KMS-11 (cell line): ENCODE measurements around the gene SNX12.

Source experiments
- H2AFZ ChIP-seq: fragments of 200-600 bp; sonication (generic); 2 replicates; pipeline ENCODE4 v1.6.1; 2016; ENCODE audit warnings: antibody characterized with exemption, mixed run types, low read depth
- H3K27ac ChIP-seq: fragments of 200-600 bp; sonication (generic); 2 replicates; pipeline ENCODE4 v1.6.1; 2016; ENCODE audit warnings: mild to moderate bottlenecking, mixed run types
- H3K27me3 ChIP-seq: fragments of 200-600 bp; sonication (generic); 2 replicates; pipeline ENCODE4 v1.6.1; 2017; ENCODE audit warnings: mild to moderate bottlenecking, low read depth, mixed run types, moderate library complexity; ENCODE audit not compliant: insufficient read depth
- H3K36me3 ChIP-seq: fragments of 200-600 bp; sonication (generic); 2 replicates; pipeline ENCODE4 v1.6.1; 2017; ENCODE audit warnings: mild to moderate bottlenecking, mixed run types; ENCODE audit not compliant: insufficient read depth
- H3K4me1 ChIP-seq: fragments of 200-600 bp; sonication (generic); 2 replicates; pipeline ENCODE4 v1.6.1; 2016; ENCODE audit warnings: mild to moderate bottlenecking, low read depth, mixed run types; ENCODE audit not compliant: poor library complexity, severe bottlenecking
- H3K4me2 ChIP-seq: fragments of 200-600 bp; sonication (generic); 2 replicates; pipeline ENCODE4 v1.7.0; 2016; ENCODE audit warnings: mild to moderate bottlenecking, mixed run types
- H3K4me3 ChIP-seq: fragments of 200-600 bp; sonication (generic); IDR thresholded peaks from 2 replicates; pipeline ENCODE4 v1.6.1; 2017; ENCODE audit warnings: low read depth, low read length, mixed read lengths; ENCODE audit not compliant: insufficient read depth
- H3K79me2 ChIP-seq: fragments of 200-600 bp; sonication (generic); 2 replicates; pipeline ENCODE4 v1.6.1; 2016; ENCODE audit warnings: low read depth, mixed run types; ENCODE audit not compliant: insufficient read depth
- H3K9ac ChIP-seq: fragments of 200-600 bp; sonication (generic); 2 replicates; pipeline ENCODE4 v1.6.1; 2016; ENCODE audit warnings: mild to moderate bottlenecking, mixed run types
- H4K20me1 ChIP-seq: fragments of 200-600 bp; sonication (generic); 2 replicates; pipeline ENCODE4 v1.6.1; 2016; ENCODE audit warnings: mild to moderate bottlenecking, mixed run types; ENCODE audit not compliant: insufficient read depth
- TF ChIP-seq, protein P1 (sequence below): fragments of 200-600 bp; sonication (generic); conservative IDR thresholded peaks from 2 replicates; pipeline ENCODE4 v1.6.1; 2017; ENCODE audit warnings: low read depth, mild to moderate bottlenecking, antibody characterized with exemption, low read length, moderate library complexity, mixed read lengths

Gene SNX12

DNA sequence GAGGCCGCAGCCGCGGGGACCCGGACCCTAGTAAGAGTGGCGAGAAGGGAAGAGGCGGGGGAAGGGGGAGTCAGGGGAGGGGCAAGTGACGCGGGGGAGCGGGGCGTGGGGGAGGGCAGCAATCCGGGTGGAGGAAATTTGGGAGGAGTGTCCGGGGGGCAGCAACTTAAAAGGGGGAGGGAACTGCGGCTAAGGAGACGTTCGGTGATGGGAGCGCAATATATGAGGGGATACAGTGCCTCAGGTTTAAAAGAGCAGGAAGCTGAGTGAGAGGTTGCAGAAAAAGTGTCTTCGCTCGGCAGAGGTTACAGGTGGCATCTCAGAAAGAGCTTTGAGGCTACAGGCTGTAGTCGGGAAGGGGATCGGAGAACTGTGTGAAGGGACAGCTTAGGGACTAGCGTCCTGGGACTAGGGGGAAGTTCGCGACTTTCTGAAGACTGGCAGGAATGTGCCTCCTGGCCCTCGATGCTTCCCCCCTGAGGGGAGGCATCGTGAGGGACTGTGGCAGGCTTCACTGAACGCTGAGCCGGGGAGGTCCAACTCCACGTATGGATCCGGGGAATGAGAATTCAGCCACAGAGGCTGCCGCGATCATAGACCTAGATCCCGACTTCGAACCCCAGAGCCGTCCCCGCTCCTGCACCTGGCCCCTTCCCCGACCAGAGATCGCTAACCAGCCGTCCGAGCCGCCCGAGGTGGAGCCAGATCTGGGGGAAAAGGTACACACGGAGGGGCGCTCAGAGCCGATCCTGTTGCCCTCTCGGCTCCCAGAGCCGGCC lies 28.0 kb upstream of the SNX12 start:
- H3K27ac ChIP-seq = no peak overlapping the region
- H3K4me2 ChIP-seq = peak overlapping the region; percentile 63
- TF ChIP-seq, protein P1, sequence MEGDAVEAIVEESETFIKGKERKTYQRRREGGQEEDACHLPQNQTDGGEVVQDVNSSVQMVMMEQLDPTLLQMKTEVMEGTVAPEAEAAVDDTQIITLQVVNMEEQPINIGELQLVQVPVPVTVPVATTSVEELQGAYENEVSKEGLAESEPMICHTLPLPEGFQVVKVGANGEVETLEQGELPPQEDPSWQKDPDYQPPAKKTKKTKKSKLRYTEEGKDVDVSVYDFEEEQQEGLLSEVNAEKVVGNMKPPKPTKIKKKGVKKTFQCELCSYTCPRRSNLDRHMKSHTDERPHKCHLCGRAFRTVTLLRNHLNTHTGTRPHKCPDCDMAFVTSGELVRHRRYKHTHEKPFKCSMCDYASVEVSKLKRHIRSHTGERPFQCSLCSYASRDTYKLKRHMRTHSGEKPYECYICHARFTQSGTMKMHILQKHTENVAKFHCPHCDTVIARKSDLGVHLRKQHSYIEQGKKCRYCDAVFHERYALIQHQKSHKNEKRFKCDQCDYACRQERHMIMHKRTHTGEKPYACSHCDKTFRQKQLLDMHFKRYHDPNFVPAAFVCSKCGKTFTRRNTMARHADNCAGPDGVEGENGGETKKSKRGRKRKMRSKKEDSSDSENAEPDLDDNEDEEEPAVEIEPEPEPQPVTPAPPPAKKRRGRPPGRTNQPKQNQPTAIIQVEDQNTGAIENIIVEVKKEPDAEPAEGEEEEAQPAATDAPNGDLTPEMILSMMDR = no peak
- H3K9ac ChIP-seq = peak overlapping the region; percentile 64; the same call in 1 of the 2 replicates
- H3K79me2 ChIP-seq = no peaks in the 10 kb centered on the region
- H4K20me1 ChIP-seq = no peaks in the 10 kb centered on the region
- H3K4me1 ChIP-seq = peaks cover 18% of the 10 kb centered on the region
- no peaks in the 10 kb centered on the region for H3K36me3 ChIP-seq
- peak overlapping the region; percentile 69 for H2AFZ ChIP-seq
- H3K27me3 ChIP-seq = no peaks in the 10 kb centered on the region
- no peak overlapping the region for H3K4me3 ChIP-seq

DNA sequence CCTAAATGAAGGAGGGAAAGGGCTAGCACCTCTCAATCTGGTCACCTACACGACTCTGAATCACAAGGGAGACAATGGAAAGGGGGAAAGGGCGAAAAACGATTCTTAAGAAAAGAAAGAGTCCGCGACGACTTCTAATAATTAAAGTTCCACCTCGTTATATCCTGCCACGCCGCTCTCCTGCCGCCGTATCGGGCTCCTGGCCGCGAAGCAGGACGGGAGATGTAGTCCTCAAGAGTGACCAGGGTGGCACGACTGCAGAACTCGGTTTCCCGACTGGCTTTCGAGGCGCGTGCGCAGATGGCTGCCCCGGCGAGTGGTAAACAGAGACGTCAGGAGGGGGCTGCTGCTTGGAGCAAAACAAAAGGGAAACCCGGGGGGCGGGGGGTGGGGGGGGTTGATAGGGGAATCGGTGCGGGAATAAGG lies 27.4 kb upstream of the SNX12 start, which contains the start of gene FOXO4:
Gene FOXO4 (plus strand): TSS at position 297 of the 426 bp plus-strand sequence. CDS start 678 bp downstream, outside the sequence.
- Histone ChIP-seq H3K27me3 (no peaks in the 10 kb centered on the region), H3K27ac (no peak within 1 kb of the TSS), H3K79me2 (no peaks in the 10 kb centered on the region), H2AFZ (peak within 1 kb of the TSS; percentile 88), H3K4me2 (peak within 1 kb of the TSS; percentile 78), H3K4me3 (no peak within 1 kb of the TSS), H3K9ac (peak within 1 kb of the TSS; percentile 64; the same call in 1 of the 2 replicates), H3K36me3 (no peaks in the 10 kb centered on the region), H4K20me1 (no peaks in the 10 kb centered on the region), H3K4me1 (peaks cover 18% of the 10 kb centered on the region)
- TF ChIP-seq, protein P1 = no peak

DNA sequence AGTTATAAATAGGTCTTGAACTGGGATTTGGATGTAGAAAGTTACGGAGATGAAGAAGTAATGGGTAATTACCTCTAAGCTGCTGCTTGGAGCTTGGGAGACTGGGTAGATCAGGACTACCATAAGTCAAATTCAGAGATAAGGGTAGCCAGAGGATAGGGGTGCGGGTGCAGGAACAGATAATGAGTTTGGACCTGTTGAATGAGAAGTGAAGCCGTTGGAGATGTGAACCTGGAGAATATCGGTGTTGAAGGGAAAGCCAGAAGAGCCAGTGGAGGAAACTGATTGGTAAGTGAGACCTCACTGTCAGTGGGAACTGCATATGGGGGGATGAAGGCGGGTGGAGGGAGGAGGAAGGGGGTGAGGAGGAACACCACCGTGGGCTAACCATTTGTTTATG lies 26.9 kb upstream of the SNX12 start:
- Histone ChIP-seq H3K4me3 (no peak overlapping the region), H2AFZ (peak overlapping the region; percentile 88), H3K27me3 (no peaks in the 10 kb centered on the region), H3K36me3 (no peaks in the 10 kb centered on the region), H3K79me2 (no peaks in the 10 kb centered on the region), H3K4me1 (peaks cover 18% of the 10 kb centered on the region), H3K4me2 (peak overlapping the region; percentile 78), H3K9ac (peak overlapping the region; percentile 64; the same call in 1 of the 2 replicates), H4K20me1 (no peaks in the 10 kb centered on the region), H3K27ac (no peak overlapping the region)
- TF ChIP-seq, protein P1 = no peak

DNA sequence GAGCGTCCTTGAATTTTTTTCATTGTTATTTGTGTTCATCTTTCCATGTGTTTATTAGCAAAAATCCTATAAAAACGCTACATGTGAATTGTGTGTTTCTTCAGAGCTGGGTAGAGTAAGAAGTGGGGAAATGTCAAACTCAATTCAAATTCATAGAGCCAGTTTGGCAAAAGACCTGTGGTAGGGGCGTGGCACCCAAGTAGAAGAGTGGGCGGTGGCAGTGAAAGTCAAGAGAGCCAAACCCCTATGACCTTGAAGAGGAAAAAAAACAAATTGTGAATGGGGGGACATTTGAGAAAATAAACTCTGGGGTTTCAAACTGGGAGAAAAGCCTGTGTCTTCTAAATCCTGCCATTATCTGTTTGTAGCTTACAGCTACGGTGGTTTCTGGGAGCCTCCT lies 23.1 kb upstream of the SNX12 start:
- H3K4me3 ChIP-seq = no peak overlapping the region
- TF ChIP-seq, protein P1 = no peak
- no peak overlapping the region for H3K9ac ChIP-seq
- H3K79me2 ChIP-seq = no peaks in the 10 kb centered on the region
- no peak overlapping the region for H3K4me2 ChIP-seq
- H4K20me1 ChIP-seq = no peaks in the 10 kb centered on the region
- no peaks in the 10 kb centered on the region for H3K36me3 ChIP-seq
- no peaks in the 10 kb centered on the region for H3K27me3 ChIP-seq
- peaks cover 5% of the 10 kb centered on the region for H3K4me1 ChIP-seq
- H2AFZ ChIP-seq = no peak overlapping the region
- no peak overlapping the region for H3K27ac ChIP-seq
